Measurements from ENCODE around the gene CEMIP.

Gene CEMIP

GRCh38 chr15:80988148-80988796, 209.1 kb downstream of the CEMIP start:
- no peak for DNase-seq

DNA sequence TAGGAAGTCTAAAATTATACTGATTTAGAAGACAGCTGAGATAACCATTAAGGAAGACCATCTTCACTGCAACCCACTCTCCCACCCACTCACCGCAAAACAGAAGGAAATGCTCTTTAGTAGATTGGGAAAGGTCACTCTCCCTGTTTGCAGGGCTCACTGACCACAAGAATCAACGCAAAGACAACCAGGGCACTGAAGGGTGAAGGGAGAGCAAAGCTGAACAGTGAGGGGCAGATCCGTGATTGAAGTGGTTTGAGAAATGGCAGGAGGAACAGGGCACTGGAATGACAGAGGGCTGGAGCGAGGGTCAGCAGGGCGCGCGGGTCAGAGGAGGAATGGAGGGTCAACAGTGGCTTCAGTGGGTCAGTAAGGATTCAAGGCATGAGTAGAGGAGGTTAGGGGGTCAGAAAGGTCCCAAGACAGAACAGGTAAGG, 209.9 kb downstream of the CEMIP start:
- no peak for DNase-seq

DNA sequence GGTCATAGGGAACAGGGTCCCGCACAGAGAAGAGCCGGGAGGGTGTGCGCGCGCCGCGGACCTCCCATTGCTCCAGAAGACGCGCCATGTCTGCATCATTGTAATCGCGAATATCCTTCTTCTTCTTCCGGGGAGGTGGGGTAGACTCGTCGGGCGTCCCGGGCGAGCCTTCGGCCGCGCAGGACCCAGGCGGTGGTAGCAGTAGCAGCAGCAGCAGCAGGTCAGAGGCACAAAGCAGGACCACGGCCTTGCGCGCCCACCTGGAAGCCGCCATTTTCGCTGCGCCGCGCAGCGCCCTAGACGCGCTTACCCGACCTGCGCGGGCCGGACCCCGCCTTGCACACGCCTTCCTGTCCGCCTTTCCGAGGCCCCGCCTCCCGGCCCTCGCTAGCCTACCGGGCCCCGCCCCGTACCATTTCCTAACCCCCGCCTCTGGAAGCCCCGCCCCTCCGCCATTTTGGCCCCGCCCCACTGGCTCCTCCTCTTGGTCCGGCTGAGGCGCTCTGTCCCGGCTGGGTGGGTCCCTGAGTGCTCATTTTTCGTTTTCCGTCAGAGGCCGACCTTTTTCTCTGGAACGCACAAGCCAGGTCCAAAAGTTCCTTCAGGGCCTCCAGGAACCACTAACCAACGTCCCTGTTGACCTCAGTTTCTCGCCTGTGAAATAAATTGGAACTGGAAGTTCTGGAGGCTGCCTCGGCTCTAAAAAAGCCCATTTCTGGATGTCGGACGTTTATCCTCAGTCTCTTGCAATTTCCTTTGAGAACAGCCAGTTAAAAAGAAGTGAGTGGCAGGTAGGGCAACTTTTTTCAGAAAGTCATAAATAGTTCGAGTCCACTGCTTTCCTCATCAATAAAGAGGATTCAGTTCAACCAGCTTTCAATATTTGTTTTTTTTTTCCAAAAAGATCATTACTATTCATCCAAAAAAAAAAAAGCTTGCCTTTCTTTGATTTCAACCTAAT, 210.6 kb downstream of the CEMIP start, which contains the start of gene MESD:
Gene MESD, minus strand, starts transcription at position 302 of the 961 bp plus-strand sequence. Its CDS starts 28 bp downstream, at position 274.
- peak; percentile 95 to 97 for DNase-seq

DNA sequence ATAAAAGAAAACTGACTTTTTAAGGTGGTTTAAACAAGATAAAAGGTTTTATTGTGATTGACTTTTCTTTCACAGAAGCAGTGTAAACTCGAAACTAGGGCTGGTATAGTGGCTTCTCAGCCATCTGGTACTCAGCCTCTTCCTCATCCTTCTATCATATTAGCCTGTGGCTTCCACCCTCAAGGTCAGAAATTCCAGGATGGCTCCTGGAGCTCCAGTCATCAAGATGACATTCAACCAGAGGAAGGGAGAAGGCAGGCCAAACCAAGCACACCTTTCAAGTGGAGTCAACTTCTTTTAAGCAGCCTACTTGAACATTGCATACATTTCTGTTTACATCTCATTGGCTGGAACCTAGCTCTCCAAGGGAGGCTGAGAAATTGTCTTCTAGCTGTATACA, 211.8 kb downstream of the CEMIP start:
- DNase-seq: no peak

GRCh38 chr15:80991421-80991820, 212.3 kb downstream of the CEMIP start:
- DNase-seq: peak; percentile 34 to 68

DNA sequence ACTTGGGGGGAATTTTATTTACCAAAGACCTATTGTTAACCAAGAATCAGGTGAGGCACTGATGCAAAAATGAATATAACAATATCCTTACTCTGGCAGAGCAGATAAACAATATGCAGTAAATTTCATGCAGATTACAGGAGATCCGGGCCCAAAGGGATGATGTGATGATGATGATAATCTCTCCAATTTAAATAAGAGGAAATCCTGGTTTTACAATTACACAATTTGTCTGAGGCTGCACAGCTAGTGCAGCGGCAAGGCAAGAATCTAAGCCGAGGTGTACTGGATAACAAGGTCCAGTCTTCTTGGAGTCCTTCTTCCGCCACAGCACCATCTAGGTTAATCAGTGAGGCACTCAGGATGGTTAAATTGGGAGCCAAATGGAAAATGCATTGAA, 212.8 kb downstream of the CEMIP start:
- no peak for DNase-seq

- no peak for DNase-seq
Measured at GRCh38 chr15:80992441-80992840, 213.3 kb downstream of the CEMIP start.

- DNase-seq: no peak
Measured at GRCh38 chr15:80996247-80996646, 217.1 kb downstream of the CEMIP start.

- DNase-seq: no peak
Measured at GRCh38 chr15:80997692-80998091, 218.5 kb downstream of the CEMIP start.

DNA sequence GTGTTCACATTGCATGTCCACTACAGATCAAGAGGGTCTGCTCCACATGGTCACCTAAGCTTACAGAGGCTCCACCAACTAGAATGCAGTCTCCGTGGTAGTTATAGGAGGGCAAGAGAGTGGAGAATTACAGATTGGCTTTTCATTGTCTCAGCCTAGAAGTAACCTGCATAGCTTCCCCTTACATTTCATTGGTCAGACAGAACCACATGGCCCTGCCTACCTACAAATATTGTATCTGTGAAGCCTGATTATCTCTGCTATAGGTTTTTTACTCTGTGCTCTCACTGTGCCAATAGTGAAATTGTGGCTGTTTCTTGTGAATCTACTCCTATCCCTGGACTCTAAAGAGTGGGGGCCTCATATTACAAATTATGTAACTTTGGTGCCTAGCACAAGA, 219.1 kb downstream of the CEMIP start:
- no peak for DNase-seq

GRCh38 chr15:80999623-81000036, 220.5 kb downstream of the CEMIP start:
- no peak for DNase-seq

- DNase-seq: peak in 1 of 2 donors; percentile 48
Measured at GRCh38 chr15:81000144-81000623, 221.0 kb downstream of the CEMIP start.

- peak; percentile 67 to 69 for DNase-seq
Measured at GRCh38 chr15:81000624-81001151, 221.5 kb downstream of the CEMIP start, which contains the start of gene TLNRD1. TSS of gene TLNRD1 (plus strand) at chr15:81000923. CDS start at chr15:81002272, 1,349 bp downstream.

All from hippocampal formation (tissue), 2 donors.